K562 (cell line): ENCODE measurements around the gene SRRT. TPM values are rescaled to one million over a fixed set of nuclear protein-coding genes. Genes with fewer than 3 reads are reported as not detected.

Experiments
- ATF4 ChIP-seq: fragments of 450-650 bp; formaldehyde crosslinking; IDR thresholded peaks from 2 replicates; pipeline ENCODE4 v1.4.0; 2022; ENCODE audit warnings: mild to moderate bottlenecking, moderate library complexity
- CXXC5 ChIP-seq: fragments of 250-450 bp; sonication (Bioruptor Pico); IDR thresholded peaks from 2 replicates; pipeline ENCODE4 v1.8.0; 2022; ENCODE audit warnings: inconsistent platforms, mild to moderate bottlenecking, moderate library complexity
- EP400 ChIP-seq: fragments of 450-650 bp; IDR thresholded peaks from 2 replicates; pipeline ENCODE4 v1.6.1; 2017; ENCODE audit warnings: antibody characterized with exemption, mild to moderate bottlenecking, moderate library complexity
- HBP1 ChIP-seq: fragments of 450-650 bp; formaldehyde crosslinking; IDR thresholded peaks from 2 replicates; pipeline ENCODE4 v1.4.0; 2022; ENCODE audit warnings: missing genetic modification characterization
- HLTF ChIP-seq: fragments of 450-650 bp; IDR thresholded peaks from 2 replicates; pipeline ENCODE4 v1.6.1; 2016
- ID3 ChIP-seq, 2 experiments: fragments of 250-450 bp in 1 of 2; fragments of 450-650 bp in 1 of 2; sonication (Bioruptor Pico) in 1 of 2; IDR thresholded peaks; 2 replicates each; pipeline versions ENCODE4 v1.6.1 to v1.8.0; 2016 to 2021; ENCODE audit warnings: mild to moderate bottlenecking in 2 of 2, moderate library complexity in 2 of 2, missing compliant biosample characterization in 1 of 2, missing genetic modification characterization in 1 of 2
- MAFK ChIP-seq: IDR thresholded peaks from 2 replicates; pipeline ENCODE4 v1.6.1; 2011; ENCODE audit warnings: low read length, improper control_type of control experiment
- MCM7 ChIP-seq, 2 experiments: fragments of 450-650 bp; IDR thresholded peaks; 2 replicates each; pipeline ENCODE4 v1.6.1; 2016 to 2018
- MLLT1 ChIP-seq, 2 experiments: fragments of 450-650 bp; IDR thresholded peaks; 2 replicates each; pipeline ENCODE4 v1.6.1; 2016
- NCOA4 ChIP-seq: fragments of 450-650 bp; IDR thresholded peaks from 2 replicates; pipeline ENCODE4 v1.6.1; 2018; ENCODE audit warnings: mild to moderate bottlenecking; ENCODE audit not compliant: partially characterized antibody
- NELFE ChIP-seq: IDR thresholded peaks from 2 replicates; pipeline ENCODE4 v1.6.1; 2011; ENCODE audit warnings: mild to moderate bottlenecking; ENCODE audit not compliant: insufficient read depth, insufficient read length
- PHF8 ChIP-seq: fragments of 200-600 bp; sonication (generic); IDR thresholded peaks from 2 replicates; pipeline ENCODE4 v1.6.1; 2012; ENCODE audit warnings: mixed run types, mild to moderate bottlenecking, inconsistent platforms, low read length, moderate library complexity, borderline replicate concordance
- PREB ChIP-seq: sonication (generic); formaldehyde crosslinking; IDR thresholded peaks from 2 replicates; pipeline ENCODE4 v1.8.1; 2023; ENCODE audit warnings: mild to moderate bottlenecking, missing genetic modification reagents
- RBM25 ChIP-seq: fragments of 200-400 bp; formaldehyde crosslinking; IDR thresholded peaks from 2 replicates; pipeline ENCODE4 v1.6.1; 2018; ENCODE audit warnings: low read length, low read depth, moderate library complexity; ENCODE audit not compliant: severe bottlenecking
- RFX7 ChIP-seq: fragments of 250-450 bp; sonication (Bioruptor Pico); IDR thresholded peaks from 2 replicates; pipeline ENCODE4 v1.5.1; 2021; ENCODE audit warnings: mild to moderate bottlenecking
- SRSF7 ChIP-seq: fragments of 200-400 bp; formaldehyde crosslinking; optimal IDR thresholded peaks from 2 replicates; pipeline ENCODE3; 2017; ENCODE audit warnings: mild to moderate bottlenecking, low read depth, low read length
- TEAD4 ChIP-seq, 2 experiments: sonication (generic) in 1 of 2; formaldehyde crosslinking in 1 of 2; IDR thresholded peaks; 2 replicates each; pipeline versions ENCODE4 v1.6.1 to v1.8.0; 2012 to 2022; ENCODE audit warnings: borderline replicate concordance in 1 of 2, inconsistent platforms in 1 of 2, low read length in 1 of 2, mild to moderate bottlenecking in 1 of 2, missing genetic modification reagents in 1 of 2
- ZBTB9 ChIP-seq: fragments of 450-650 bp; formaldehyde crosslinking; IDR thresholded peaks from 2 replicates; pipeline ENCODE4 v1.4.0; 2020; ENCODE audit warnings: mild to moderate bottlenecking, moderate library complexity
- ZNF354B ChIP-seq: fragments of 250-450 bp; sonication (Bioruptor Pico); IDR thresholded peaks from 2 replicates; pipeline ENCODE4 v1.4.0; 2020
- ZNF79 ChIP-seq: fragments of 250-450 bp; sonication (Bioruptor Pico); IDR thresholded peaks from 2 replicates; pipeline ENCODE4 v1.4.0; 2020; ENCODE audit warnings: low read depth, mild to moderate bottlenecking, moderate library complexity
- ZNF830 ChIP-seq: fragments of 250-450 bp; sonication (Bioruptor Pico); IDR thresholded peaks from 2 replicates; pipeline ENCODE4 v1.5.0; 2021; ENCODE audit warnings: mild to moderate bottlenecking
- polyA plus RNA-seq, 8 experiments: library from polyadenylated mRNA; depleted of rRNA in 4 of 8; stranded (reverse) in 5 of 8; unstranded in 3 of 8; fragments of >200 nt; fragmentation: Nextera tagmentation in 2 of 8; fragmentation: Illumina TruSeq in 1 of 8; extraction: Ambion mirVana in 2 of 8; extraction: Trizol in 1 of 8; gene quantifications; 2 replicates each; pipeline versions ENCODE4 v1.2.1 to v1.2.3, GENCODE V29; 2011 to 2014; ENCODE audit warnings: inconsistent platforms in 1 of 8, missing spikeins in 1 of 8
- total RNA-seq, 7 experiments: library from RNA; depleted of rRNA in 6 of 7; stranded (reverse); fragments of >200 nt in 6 of 7; fragmentation: Illumina TruSeq in 2 of 7; extraction: Trizol in 2 of 7; gene quantifications; 2 replicates each; pipeline versions ENCODE4 v1.2.1 to v1.2.3, GENCODE V29; 2011 to 2021; ENCODE audit warnings: low replicate concordance in 1 of 7

SRRT gene
- total and polyA plus RNA-seq, 9 of the 15 experiments (the other 6 are each of a cell fraction or from before 2014, with no cell fraction given), result 10.3 to 263 (median 84.4) TPM

GRCh38 chr7:100840470-100841100 is 34.3 kb upstream of the SRRT start (continued):
- no peak for TF ChIP-seq ZNF830 (CRISPR knock-in tag)
- no peak for TF ChIP-seq MAFK
- TF ChIP-seq HBP1 (CRISPR knock-in tag), result peak; percentile 84
- no peak for TF ChIP-seq NELFE
- peak; percentile 96 for TF ChIP-seq HLTF
- no peak for TF ChIP-seq PHF8
- no peak for TF ChIP-seq RFX7 (CRISPR knock-in tag)
- TF ChIP-seq SRSF7, result no peak
- peak; percentile 35; the same call in 1 of the 2 replicates for TF ChIP-seq EP400
- no peak for TF ChIP-seq PREB
- no peak for TF ChIP-seq ZBTB9 (CRISPR knock-in tag)
- peak; percentile 72 for TF ChIP-seq NCOA4
- TF ChIP-seq TEAD4 (IDR thresholded peaks at IDR 0.05; ENCODE audit: low read length), result no peak
- no peak for TF ChIP-seq TEAD4 (CRISPR knock-in tag; IDR thresholded peaks at IDR 0.05; ENCODE audit: borderline replicate concordance)
- TF ChIP-seq ZNF354B (CRISPR knock-in tag), result no peak
- TF ChIP-seq ATF4 (CRISPR knock-in tag), result no peak
- peak in 1 of 2 experiments; percentile 81; a peak in 2 of 4 replicates for TF ChIP-seq MCM7 (IDR thresholded peaks at IDR 0.05)
- no peak for TF ChIP-seq RBM25
- no peak for TF ChIP-seq ID3 (CRISPR knock-in tag; IDR thresholded peaks at IDR 0.05)
- TF ChIP-seq ID3 (tag; IDR thresholded peaks at IDR 0.05), result no peak
- TF ChIP-seq MLLT1 (IDR thresholded peaks at IDR 0.05), result peak; percentile 89 to 97
- 0 out of 2 replicates have a peak, but pooled peaks have one; percentile 4 for TF ChIP-seq CXXC5 (CRISPR knock-in tag)
- TF ChIP-seq ZNF79, result 0 out of 2 replicates have a peak, but pooled peaks have one; percentile 39
